Endothelial cell of umbilical vein (primary cell): ENCODE measurements around the gene ETV6.

Experiments
- CTCF ChIP-seq, 2 donors: IDR thresholded peaks; 1 replicate in 1 of 2; 2 replicates in 1 of 2; pipeline ENCODE4 v1.5.1; 2011; ENCODE audit warnings: low read length in 2 of 2, mild to moderate bottlenecking in 2 of 2, moderate library complexity in 2 of 2, control low read depth in 1 of 2, inconsistent platforms in 1 of 2, low read depth in 1 of 2; ENCODE audit not compliant: insufficient read depth in 1 of 2; ENCODE audit errors: extremely low read depth in 1 of 2
- EZH2 ChIP-seq: IDR thresholded peaks from 2 replicates; pipeline ENCODE4 v1.6.1; 2012; ENCODE audit warnings: borderline replicate concordance, low read depth, mild to moderate bottlenecking, moderate library complexity, low read length, inconsistent platforms; ENCODE audit not compliant: severe bottlenecking
- FOS ChIP-seq: IDR thresholded peaks from 2 replicates; pipeline ENCODE4 v1.6.1; 2011; ENCODE audit warnings: mild to moderate bottlenecking, low read length, moderate library complexity, borderline replicate concordance; ENCODE audit not compliant: insufficient read depth
- JUN ChIP-seq: IDR thresholded peaks from 2 replicates; pipeline ENCODE4 v1.6.1; 2011; ENCODE audit warnings: borderline replicate concordance, low read depth; ENCODE audit not compliant: insufficient read length, insufficient read depth
- MAX ChIP-seq: IDR thresholded peaks from 2 replicates; pipeline ENCODE4 v1.6.1; 2011; ENCODE audit not compliant: insufficient read depth, insufficient read length
- POLR2A ChIP-seq: IDR thresholded peaks from 2 replicates; pipeline ENCODE4 v1.6.1; 2012; ENCODE audit warnings: low read depth, mild to moderate bottlenecking, control low read depth, low read length
- POLR2AphosphoS5 ChIP-seq: IDR thresholded peaks from 2 replicates; pipeline ENCODE4 v1.6.1; 2012; ENCODE audit warnings: low read depth, mild to moderate bottlenecking, control low read depth, low read length, moderate library complexity; ENCODE audit not compliant: insufficient read depth

- TF ChIP-seq POLR2A (no peak), JUN (no peak), CTCF (IDR thresholded peaks at IDR 0.05; ENCODE audit: extremely low read depth in 1 of 2, insufficient read depth in 1 of 2, low read depth in 1 of 2, low read length in 2 of 2) (no peak), POLR2AphosphoS5 (no peak), EZH2 (no peak), MAX (no peak), FOS (no peak)
Observed at GRCh38 chr12:11725686-11726085, 76.2 kb downstream of the ETV6 start.
